Jurkat, Clone E6-1 (cell line): Measurements from ENCODE around the gene AJAP1.

ENCODE experiments used
- DNase-seq: peaks from one replicate; pipeline ENCODE4 v3.0.0-alpha.2; 2011; ENCODE audit warnings: low read depth, low spot score
- H3K4me3 ChIP-seq: 2 replicates; pipeline ENCODE4 v1.5.1; 2011; ENCODE audit warnings: mild to moderate bottlenecking, low read length, control low read depth, moderate library complexity

The AJAP1 gene

GRCh38 chr1:4752059-4752458 is 97.7 kb downstream of the AJAP1 start:
- no peak overlapping the region for H3K4me3 ChIP-seq
- no peak for DNase-seq

GRCh38 chr1:4754816-4755215 is 100.4 kb downstream of the AJAP1 start:
- DNase-seq, result no peak
- H3K4me3 ChIP-seq, result no peak overlapping the region

- no peak for DNase-seq
- H3K4me3 ChIP-seq, result no peak overlapping the region
Measured at GRCh38 chr1:4755301-4755845, 101.0 kb downstream of the AJAP1 start.

- DNase-seq, result no peak
Measured at GRCh38 chr1:4755864-4756504, 101.6 kb downstream of the AJAP1 start.

GRCh38 chr1:4756851-4757580 is 102.6 kb downstream of the AJAP1 start:
- DNase-seq, result no peak
- no peak overlapping the region for H3K4me3 ChIP-seq

More at GRCh38 chr1:4755864-4756504, 101.6 kb downstream of the AJAP1 start:
- no peak overlapping the region for H3K4me3 ChIP-seq

GRCh38 chr1:4759671-4760070 is 105.3 kb downstream of the AJAP1 start:
- no peak overlapping the region for H3K4me3 ChIP-seq
- DNase-seq, result no peak

GRCh38 chr1:4760088-4760487 is 105.7 kb downstream of the AJAP1 start:
- no peak overlapping the region for H3K4me3 ChIP-seq
- no peak for DNase-seq

GRCh38 chr1:4761324-4761723 is 106.9 kb downstream of the AJAP1 start:
- H3K4me3 ChIP-seq, result no peak overlapping the region
- DNase-seq, result no peak

GRCh38 chr1:4762146-4762545 is 107.7 kb downstream of the AJAP1 start:
- DNase-seq, result no peak

GRCh38 chr1:4767308-4767707 is 112.9 kb downstream of the AJAP1 start:
- no peak overlapping the region for H3K4me3 ChIP-seq
- no peak for DNase-seq

More at GRCh38 chr1:4762146-4762545, 107.7 kb downstream of the AJAP1 start:
- no peak overlapping the region for H3K4me3 ChIP-seq

- no peak overlapping the region for H3K4me3 ChIP-seq
- no peak for DNase-seq
Measured at GRCh38 chr1:4768553-4768952, 114.1 kb downstream of the AJAP1 start.

- no peak for DNase-seq
- H3K4me3 ChIP-seq, result no peak overlapping the region
Measured at GRCh38 chr1:4769516-4770280, 115.3 kb downstream of the AJAP1 start.

GRCh38 chr1:4770713-4771112 is 116.3 kb downstream of the AJAP1 start:
- DNase-seq, result no peak
- H3K4me3 ChIP-seq, result no peak overlapping the region

- no peak overlapping the region for H3K4me3 ChIP-seq
- no peak for DNase-seq
Measured at GRCh38 chr1:4771267-4771666, 116.9 kb downstream of the AJAP1 start.

- no peak overlapping the region for H3K4me3 ChIP-seq
- no peak for DNase-seq
Measured at GRCh38 chr1:4771721-4772120, 117.3 kb downstream of the AJAP1 start.

GRCh38 chr1:4772294-4773010 is 118.0 kb downstream of the AJAP1 start:
- no peak for DNase-seq

GRCh38 chr1:4773226-4773625 is 118.8 kb downstream of the AJAP1 start:
- no peak for DNase-seq
- no peak overlapping the region for H3K4me3 ChIP-seq

More at GRCh38 chr1:4772294-4773010, 118.0 kb downstream of the AJAP1 start:
- H3K4me3 ChIP-seq, result no peak overlapping the region

GRCh38 chr1:4775506-4775905 is 121.1 kb downstream of the AJAP1 start:
- DNase-seq, result no peak
- H3K4me3 ChIP-seq, result no peak overlapping the region

GRCh38 chr1:4778056-4778455 is 123.6 kb downstream of the AJAP1 start:
- no peak for DNase-seq
- H3K4me3 ChIP-seq, result no peak overlapping the region
